ENCODE measurements around the gene YWHAB.

Gene YWHAB

GRCh38 chr20:44911264-44911921, 25.9 kb downstream of the YWHAB start:
- DNase-seq (ENCODE audit: low read depth in 1 of 2, low spot score in 1 of 2): no peak

DNA sequence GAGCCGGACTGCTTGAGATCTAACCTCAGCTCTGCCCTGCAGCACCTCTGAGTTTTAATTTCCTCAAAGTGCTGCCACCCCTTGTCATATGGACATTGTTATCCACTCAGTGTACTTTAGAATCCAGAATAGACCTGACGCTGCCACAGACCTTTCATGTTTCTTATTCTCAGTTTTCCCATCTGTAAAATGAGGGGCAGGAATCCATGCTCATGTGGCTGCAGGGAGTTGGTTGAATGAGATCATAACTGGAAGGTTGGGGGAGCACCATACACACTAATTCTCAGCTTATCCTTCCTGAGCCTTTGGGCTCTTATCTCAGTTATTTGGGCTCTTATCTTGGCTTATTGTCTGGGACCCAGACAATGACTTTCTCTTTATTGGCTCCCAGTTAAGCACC, 26.7 kb downstream of the YWHAB start:
- DNase-seq (ENCODE audit: low read depth in 1 of 2, low spot score in 1 of 2): no peak

DNA sequence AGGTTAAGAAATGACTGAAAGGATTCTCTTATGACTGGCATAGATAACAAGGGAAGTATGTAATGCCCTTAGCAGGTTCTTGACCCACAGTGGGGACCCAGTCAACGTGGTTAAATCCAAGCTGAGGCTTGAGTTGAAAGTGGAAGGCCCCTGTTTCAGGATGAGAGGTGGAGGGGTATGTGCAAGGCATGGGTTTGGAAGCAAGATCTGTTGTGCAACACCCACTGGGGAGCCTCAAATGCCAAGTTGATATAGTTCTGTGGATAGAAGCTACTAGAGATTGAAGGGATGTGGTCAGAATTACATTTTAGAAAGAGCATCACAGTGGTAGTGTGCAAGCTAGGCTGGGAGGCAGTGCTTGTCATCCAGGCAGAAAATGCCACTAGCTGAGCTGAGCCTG, 29.4 kb downstream of the YWHAB start:
- no peak for DNase-seq (ENCODE audit: low read depth in 1 of 2, low spot score in 1 of 2)

DNA sequence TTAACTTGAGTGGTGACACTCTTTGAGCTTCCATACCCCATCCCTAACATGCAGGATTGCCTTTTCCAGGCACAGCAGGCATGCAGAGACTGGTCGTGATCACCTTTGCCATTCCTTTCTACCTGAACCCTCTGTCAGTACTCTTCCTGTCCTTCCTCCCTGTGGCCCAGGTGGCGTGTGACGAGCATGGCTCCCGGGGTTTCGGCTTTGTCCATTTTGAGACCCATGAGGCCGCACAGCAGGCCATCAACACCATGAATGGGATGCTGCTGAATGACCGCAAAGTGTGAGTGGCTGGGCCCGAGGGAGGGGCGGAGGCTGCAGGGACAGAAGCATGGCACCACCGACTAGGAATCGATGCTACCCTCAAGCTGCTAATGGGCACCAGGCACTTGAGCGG, 31.1 kb downstream of the YWHAB start:
- DNase-seq (ENCODE audit: low read depth in 1 of 2, low spot score in 1 of 2): no peak

DNA sequence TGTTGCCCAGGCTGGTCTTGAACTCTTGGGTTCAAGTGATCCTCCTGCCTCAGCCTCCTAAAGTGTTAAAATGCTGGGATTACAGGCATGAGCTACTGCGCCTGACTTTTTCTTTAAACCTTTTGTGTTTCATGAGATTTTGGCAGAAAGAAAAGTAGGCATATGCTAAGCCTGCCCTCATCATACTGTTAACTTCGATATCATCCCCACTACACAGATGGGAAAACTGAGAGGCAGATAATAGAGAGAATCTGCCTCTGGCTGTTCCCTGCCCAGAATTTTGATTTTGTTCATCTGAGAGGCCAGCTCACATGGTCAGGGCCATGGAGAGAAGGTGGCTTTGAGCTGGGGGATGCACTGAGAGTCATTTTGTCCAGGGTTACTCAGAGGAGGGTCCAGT, 31.9 kb downstream of the YWHAB start:
- no peak for DNase-seq (ENCODE audit: low read depth in 1 of 2, low spot score in 1 of 2)

DNA sequence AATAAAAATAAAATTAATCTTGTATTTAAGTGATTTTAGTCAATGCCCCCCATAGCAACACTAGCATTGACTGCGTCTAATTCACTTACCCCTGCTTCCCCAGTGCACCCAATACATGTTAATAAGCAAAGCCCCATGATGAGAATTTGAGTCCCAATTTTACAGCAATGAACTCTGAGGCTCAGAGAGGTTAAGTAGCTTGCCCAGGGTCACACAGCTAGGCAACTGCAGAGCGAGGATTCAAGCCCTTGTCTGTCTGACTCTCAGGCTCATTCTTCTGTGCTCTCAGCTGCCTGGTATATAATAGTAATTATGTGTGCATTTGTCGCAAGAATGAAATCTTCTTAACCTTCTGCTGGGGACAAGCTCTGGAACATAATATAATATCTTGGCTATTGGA, 32.8 kb downstream of the YWHAB start:
- DNase-seq (ENCODE audit: low read depth in 1 of 2, low spot score in 1 of 2): no peak

GRCh38 chr20:44918761-44919160, 33.3 kb downstream of the YWHAB start:
- no peak for DNase-seq (ENCODE audit: low read depth in 1 of 2, low spot score in 1 of 2)

DNA sequence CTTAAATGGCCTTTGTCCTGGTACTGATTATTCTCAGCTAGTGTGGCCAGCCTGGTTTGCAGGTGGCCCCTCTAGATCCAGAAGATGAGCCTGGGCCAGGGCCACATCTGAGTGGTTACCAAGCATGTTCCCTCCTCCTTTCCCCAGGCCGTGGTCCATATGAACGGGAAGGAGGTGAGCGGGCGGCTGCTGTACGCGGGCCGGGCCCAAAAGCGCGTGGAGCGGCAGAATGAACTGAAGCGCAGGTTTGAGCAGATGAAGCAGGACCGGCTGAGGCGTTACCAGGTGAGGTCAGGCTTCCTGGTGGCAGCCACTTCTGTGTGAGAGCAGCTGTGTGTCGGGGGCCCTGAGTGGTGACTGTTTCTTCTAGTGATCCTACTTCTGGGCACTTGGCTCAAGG, 35.9 kb downstream of the YWHAB start:
- no peak for DNase-seq (ENCODE audit: low read depth in 1 of 2, low spot score in 1 of 2)

DNA sequence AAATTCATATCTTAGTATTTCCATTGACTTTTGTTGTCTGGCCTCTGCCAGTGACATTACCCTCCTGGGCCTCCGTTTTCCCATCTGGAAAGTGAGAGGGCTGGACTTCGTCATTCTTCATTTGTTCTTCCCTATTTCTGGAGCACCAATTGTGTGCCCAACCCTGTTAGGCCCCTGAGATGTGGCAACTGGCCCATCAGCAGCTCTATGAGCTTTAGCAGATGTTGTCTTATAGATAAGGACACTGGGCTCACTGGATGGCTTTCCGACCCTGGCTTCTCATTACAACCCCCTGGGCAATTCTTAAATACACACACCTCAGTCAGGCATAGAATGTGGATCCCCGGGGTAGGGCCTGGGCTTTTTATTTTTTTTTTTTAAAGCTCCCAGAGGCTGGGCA, 39.0 kb downstream of the YWHAB start:
- DNase-seq (ENCODE audit: low read depth in 1 of 2, low spot score in 1 of 2): no peak

DNA sequence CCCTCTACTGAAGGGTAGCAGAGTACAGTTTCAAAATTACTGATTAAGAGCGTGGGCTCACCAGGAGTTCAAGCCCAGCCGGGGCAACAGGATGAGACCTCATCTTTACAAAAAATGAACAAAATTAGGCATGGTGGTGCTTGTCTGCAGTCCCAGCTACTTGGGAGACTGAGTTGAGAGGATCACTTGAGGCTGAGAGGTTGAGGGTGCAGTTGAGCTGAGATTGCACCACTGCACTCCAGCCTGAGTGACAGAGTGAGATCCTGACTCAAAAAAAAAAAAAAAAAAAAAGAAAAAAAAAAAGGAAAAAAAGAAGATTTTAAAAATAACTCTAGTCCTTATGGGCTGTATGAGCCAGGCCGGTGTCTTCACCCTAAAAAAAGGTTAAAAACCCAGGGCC, 43.1 kb downstream of the YWHAB start:
- DNase-seq (ENCODE audit: low read depth in 1 of 2, low spot score in 1 of 2): no peak

DNA sequence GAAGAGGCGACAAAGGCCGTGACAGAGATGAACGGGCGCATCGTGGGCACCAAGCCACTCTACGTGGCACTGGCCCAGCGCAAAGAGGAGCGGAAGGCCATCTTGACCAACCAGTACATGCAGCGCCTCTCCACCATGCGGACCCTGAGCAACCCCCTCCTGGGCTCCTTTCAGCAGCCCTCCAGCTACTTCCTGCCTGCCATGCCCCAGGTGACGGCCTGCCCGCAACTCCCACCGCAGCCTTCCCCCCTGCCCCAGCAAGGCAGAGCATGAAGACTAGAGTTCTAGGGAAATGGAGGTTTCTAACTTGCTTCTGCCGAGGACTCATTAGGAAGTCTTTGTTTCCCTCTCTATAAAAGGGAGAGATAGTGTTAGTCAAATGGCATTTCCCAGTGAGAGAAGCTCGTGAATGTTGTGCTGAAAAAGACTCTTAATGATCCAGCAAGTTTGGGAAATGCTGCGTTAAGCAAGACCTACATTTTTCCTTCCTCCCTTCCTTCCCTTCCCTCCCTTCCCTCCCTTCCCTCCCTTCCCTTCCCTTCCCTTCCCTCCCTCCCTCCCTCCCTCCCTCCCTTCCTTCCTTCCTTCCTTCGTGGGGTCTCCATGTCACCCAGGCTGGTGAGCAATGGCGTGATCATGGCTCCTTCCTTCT, 45.1 kb downstream of the YWHAB start:
- no peak for DNase-seq (ENCODE audit: low read depth in 1 of 2, low spot score in 1 of 2)

DNA sequence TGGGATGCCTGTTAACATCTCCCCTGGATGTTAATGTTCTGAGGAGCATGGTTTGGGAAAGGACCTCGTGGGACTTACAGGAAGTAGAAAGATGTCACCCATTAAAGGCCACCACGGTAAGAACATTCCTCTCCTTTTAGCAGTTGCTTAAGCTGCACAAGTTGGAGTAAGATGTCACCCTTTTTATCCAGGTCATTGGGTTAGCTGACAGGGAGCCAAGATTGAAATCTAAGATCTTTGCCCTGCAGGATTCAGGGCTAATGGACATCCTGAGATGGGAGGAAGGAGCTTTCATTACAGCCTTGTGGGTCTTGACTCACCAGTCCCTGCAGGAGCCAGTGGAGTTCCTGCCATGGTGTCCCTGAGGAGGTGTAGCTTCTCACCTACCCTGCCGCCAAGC, 46.4 kb downstream of the YWHAB start:
- no peak for DNase-seq (ENCODE audit: low read depth in 1 of 2, low spot score in 1 of 2)

DNA sequence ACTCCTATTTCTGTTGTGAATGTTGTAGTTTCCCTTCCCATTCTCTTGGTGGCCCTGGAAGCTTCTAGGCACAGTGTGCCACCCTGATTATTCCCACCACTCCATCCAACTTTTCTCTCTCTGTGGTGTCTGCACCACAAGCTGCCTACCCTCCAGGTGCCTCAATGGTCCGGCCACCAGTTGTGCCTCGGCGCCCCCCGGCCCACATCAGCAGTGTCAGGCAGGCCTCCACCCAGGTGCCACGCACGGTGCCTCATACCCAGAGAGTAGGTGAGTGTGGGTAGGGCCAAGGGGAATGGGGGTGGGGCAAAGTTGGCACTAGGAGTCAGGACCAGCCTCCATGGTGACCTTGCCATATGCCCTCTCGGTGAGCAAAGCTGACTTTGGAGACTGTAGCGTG, 47.4 kb downstream of the YWHAB start:
- no peak for DNase-seq (ENCODE audit: low read depth in 1 of 2, low spot score in 1 of 2)

DNA sequence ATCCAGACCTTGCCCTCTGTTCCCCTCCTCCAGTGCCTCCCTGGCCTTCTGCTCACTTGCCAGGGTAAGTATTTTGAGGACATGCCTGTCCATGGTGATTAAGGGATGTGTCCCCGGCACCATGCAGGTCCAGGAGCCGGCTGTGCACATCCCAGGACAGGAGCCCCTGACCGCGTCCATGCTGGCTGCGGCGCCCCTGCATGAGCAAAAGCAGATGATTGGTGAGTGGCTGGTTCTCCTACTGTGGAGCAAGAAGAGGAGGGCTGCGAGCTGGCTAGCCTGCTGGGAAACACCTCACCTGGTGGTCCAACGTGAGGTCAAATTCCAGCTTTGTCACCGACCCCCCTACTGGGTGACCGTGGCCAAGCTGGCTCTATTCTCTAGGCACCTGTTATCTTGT, 51.0 kb downstream of the YWHAB start:
- no peak for DNase-seq (ENCODE audit: low read depth in 1 of 2, low spot score in 1 of 2)

DNA sequence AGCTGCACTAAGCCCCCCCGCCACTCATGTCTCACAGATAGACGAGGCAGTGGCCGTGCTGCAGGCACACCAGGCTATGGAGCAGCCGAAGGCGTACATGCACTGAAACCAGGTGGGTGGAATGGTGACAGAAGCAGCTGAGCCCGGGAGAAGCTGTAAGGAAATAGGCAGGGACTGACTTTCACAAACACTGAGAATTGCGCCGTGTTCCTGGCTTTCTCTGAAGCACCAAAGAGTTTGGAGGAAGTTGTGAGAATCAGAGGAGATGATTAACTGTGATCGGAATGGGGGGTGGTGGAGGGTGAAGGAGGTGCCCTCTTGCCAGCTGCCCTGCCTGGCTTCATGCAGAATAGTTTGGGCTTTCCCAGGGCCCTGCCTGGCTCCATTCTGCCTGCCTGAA, 53.1 kb downstream of the YWHAB start:
- DNase-seq (ENCODE audit: low read depth in 1 of 2, low spot score in 1 of 2): no peak

DNA sequence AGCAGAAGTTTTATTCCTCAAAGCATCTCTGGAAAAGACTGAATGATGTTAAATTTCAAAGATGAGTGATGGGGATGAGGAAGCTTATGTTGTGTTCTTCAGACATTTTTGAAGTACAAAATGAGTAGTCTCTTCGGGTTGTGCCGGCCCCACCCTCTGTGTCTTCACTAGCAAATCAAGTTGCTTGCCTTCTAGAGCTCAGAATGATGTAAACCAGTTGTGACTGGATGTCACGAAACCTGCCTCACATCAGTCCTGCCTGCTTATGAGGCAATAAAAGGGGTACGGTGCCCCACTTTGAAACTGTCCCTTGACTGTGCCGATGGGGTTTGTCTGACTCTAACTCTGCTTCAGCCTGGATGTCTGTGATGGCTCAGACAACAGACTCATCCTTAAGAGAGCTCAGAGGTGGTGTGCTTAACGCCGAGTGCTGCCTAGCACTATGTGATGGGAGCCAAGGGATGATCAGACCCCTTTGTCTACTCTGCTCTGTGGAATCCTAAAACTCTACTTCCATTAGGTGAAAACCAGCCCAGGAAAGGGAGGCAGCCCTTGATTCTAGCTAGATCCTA, 55.7 kb downstream of the YWHAB start:
- DNase-seq (ENCODE audit: low read depth in 1 of 2, low spot score in 1 of 2): no peak

DNA sequence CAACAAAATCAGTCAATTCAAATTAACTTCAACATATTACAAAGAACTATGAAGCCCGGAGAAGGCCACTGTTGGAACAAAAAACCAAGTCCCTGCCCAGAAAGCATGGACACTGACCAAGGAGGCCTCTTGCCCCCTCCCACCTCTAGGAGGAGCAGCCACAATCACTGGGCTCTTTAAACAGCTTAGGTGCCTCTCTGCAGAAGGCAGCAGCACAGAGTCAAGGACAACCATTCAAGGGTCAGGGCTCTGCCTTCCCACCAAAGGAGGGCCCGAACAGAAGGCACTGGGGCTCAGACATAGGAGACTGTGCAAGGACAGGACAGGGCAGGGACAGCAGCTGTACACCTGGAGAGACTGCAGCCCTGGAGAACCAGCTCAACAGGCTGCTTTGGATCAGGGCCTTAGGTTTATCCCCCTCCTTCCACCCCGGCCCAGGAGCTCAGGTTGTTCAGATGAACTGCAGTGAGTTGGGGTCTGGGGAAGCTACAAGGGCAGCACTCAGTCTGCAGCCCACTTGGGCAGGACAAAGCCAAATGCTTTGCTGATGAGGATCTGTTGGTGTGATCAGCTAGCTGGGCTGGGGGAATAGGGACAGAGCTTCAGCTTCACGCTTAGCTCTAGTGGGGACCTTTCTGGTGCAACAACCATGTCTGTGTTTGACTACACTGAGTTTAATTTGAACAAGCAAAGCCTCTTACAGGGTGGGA, 56.9 kb downstream of the YWHAB start:
- DNase-seq (ENCODE audit: low read depth in 1 of 2, low spot score in 1 of 2): no peak

GRCh38 chr20:44943828-44944227, 58.3 kb downstream of the YWHAB start:
- no peak for DNase-seq (ENCODE audit: low read depth in 1 of 2, low spot score in 1 of 2)

- DNase-seq (ENCODE audit: low read depth in 1 of 2, low spot score in 1 of 2): no peak
Observed at GRCh38 chr20:44945261-44945660, 59.8 kb downstream of the YWHAB start.

GRCh38 chr20:44946271-44946852, 60.9 kb downstream of the YWHAB start:
- no peak for DNase-seq (ENCODE audit: low read depth in 1 of 2, low spot score in 1 of 2)

DNA sequence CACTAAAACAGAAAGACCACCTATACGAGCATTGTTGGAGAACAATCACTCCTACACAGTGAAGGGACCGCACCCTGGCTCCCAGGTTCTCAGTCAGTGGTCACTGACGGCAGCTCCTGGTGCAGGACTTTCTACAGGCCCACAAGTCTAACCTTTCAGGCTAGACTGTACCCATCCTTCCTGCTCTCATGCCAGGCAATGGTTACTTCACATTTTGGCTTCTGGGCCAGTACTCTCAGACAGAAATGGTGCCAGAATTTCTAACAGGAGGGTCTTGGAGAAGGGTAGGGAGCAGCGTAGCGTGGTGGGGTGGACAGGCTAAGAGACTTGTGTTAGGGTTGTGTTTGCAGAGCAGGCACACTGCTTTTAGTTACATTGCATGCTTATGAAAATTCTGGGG, 62.6 kb downstream of the YWHAB start:
- DNase-seq (ENCODE audit: low read depth in 1 of 2, low spot score in 1 of 2): no peak

DNA sequence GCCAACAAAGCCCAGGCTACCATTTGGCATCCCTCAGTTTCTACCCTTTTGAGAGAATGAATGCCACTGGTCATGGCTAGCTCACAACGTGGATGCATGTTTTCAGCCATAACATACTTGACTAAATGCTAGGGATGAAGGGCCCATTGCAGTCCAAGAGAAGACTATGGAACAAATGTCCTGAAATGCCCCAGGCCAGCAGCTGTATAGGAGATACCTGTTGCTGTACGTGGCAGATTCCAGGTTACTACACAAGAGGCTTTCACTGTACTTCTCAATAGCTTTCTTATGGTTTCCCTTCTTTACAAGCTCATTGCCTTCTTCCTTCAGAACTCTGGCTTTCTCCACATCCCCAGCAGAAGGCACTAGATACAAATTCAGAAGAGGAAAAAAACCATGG, 63.0 kb downstream of the YWHAB start:
- no peak for DNase-seq (ENCODE audit: low read depth in 1 of 2, low spot score in 1 of 2)

Measured in activated CD4-positive, alpha-beta T cell treated with anti-CD3 and anti-CD28 coated beads, Interleukin-2, amount 50 U/mL, for 24 hours (primary cell).